Liver (tissue), 9 donors: Measurements from ENCODE around the gene CLMN. TPM values are rescaled to one million over a fixed set of nuclear protein-coding genes. Genes with fewer than 3 reads are reported as not detected.

ENCODE experiments used
- DNase-seq: peaks from one replicate; pipeline ENCODE4 v3.0.0-alpha.2; 2017; ENCODE audit warnings: low spot score
- H3K27ac ChIP-seq, 2 donors: one replicate each; pipeline ENCODE4 v1.7.0; 2013; ENCODE audit warnings: inconsistent platforms in 2 of 2, low read length in 2 of 2, control low read depth in 1 of 2, low read depth in 1 of 2, mild to moderate bottlenecking in 1 of 2
- H3K27me3 ChIP-seq, 4 donors: one replicate each; pipeline versions ENCODE4 v1.6.1 to v1.7.0; 2013; ENCODE audit warnings: low read length in 3 of 4, inconsistent platforms in 1 of 4, mild to moderate bottlenecking in 1 of 4, moderate library complexity in 1 of 4; ENCODE audit not compliant: control insufficient read depth in 4 of 4, insufficient read depth in 4 of 4
- H3K36me3 ChIP-seq, 4 donors: one replicate each; pipeline versions ENCODE4 v1.6.1 to v1.7.0; 2013; ENCODE audit warnings: low read length in 3 of 4, mild to moderate bottlenecking in 3 of 4, low read depth in 1 of 4, moderate library complexity in 1 of 4; ENCODE audit not compliant: control insufficient read depth in 4 of 4, insufficient read depth in 3 of 4
- H3K4me1 ChIP-seq, 4 donors: one replicate each; pipeline versions ENCODE4 v1.6.1 to v1.7.0; 2013; ENCODE audit warnings: low read length in 3 of 4, mild to moderate bottlenecking in 3 of 4, moderate library complexity in 1 of 4; ENCODE audit not compliant: control insufficient read depth in 4 of 4, insufficient read depth in 4 of 4
- H3K4me3 ChIP-seq, 3 donors: one replicate each; pipeline versions ENCODE4 v1.6.1 to v1.7.0; 2013; ENCODE audit warnings: low read length in 3 of 3, control low read depth in 1 of 3, low read depth in 1 of 3, mild to moderate bottlenecking in 1 of 3
- H3K9ac ChIP-seq, 2 donors: one replicate each; pipeline ENCODE4 v1.7.0; 2013; ENCODE audit warnings: low read length in 2 of 2, mild to moderate bottlenecking in 2 of 2, moderate library complexity in 2 of 2, control low read depth in 1 of 2, low read depth in 1 of 2
- H3K9me3 ChIP-seq, 4 donors: one replicate each; pipeline versions ENCODE4 v1.6.1 to v1.7.0; 2013; ENCODE audit warnings: low read length in 3 of 4; ENCODE audit not compliant: control insufficient read depth in 4 of 4
- EGR1 ChIP-seq, 2 donors: IDR thresholded peaks; 2 replicates each; pipeline ENCODE4 v1.6.1; 2016 to 2018; ENCODE audit warnings: antibody characterized with exemption in 2 of 2, low read depth in 2 of 2
- FOXA1 ChIP-seq: IDR thresholded peaks from 2 replicates; pipeline ENCODE4 v1.6.1; 2016; ENCODE audit warnings: antibody characterized with exemption
- FOXA2 ChIP-seq: IDR thresholded peaks from 2 replicates; pipeline ENCODE4 v1.6.1; 2016; ENCODE audit warnings: antibody characterized with exemption
- HNF4A ChIP-seq, 2 donors: conservative IDR thresholded peaks; 2 replicates each; pipeline ENCODE4 v1.6.1; 2016; ENCODE audit warnings: antibody characterized with exemption in 2 of 2, mild to moderate bottlenecking in 2 of 2
- HNF4G ChIP-seq: IDR thresholded peaks from 2 replicates; pipeline ENCODE4 v1.6.1; 2016; ENCODE audit warnings: antibody characterized with exemption
- JUND ChIP-seq, 2 donors: IDR thresholded peaks; 2 replicates each; pipeline ENCODE4 v1.6.1; 2016; ENCODE audit warnings: antibody characterized with exemption in 2 of 2
- MAX ChIP-seq: IDR thresholded peaks from 2 replicates; pipeline ENCODE4 v1.6.1; 2016; ENCODE audit warnings: antibody characterized with exemption
- RAD21 ChIP-seq, 2 donors: IDR thresholded peaks; 2 replicates each; pipeline ENCODE4 v1.6.1; 2016; ENCODE audit warnings: antibody characterized with exemption in 2 of 2, mild to moderate bottlenecking in 2 of 2
- REST ChIP-seq: IDR thresholded peaks from 2 replicates; pipeline ENCODE4 v1.6.1; 2016; ENCODE audit warnings: antibody characterized with exemption, mild to moderate bottlenecking
- RXRA ChIP-seq, 2 donors: IDR thresholded peaks; 2 replicates each; pipeline ENCODE4 v1.6.1; 2017 to 2018; ENCODE audit warnings: antibody characterized with exemption in 2 of 2, mild to moderate bottlenecking in 1 of 2
- TAF1 ChIP-seq: conservative IDR thresholded peaks from 2 replicates; pipeline ENCODE4 v1.6.1; 2016; ENCODE audit warnings: antibody characterized with exemption, mild to moderate bottlenecking
- ZBTB33 ChIP-seq: IDR thresholded peaks from 2 replicates; pipeline ENCODE4 v1.6.1; 2016; ENCODE audit warnings: antibody characterized with exemption
- WGBS: extraction: QIAGEN DNeasy Blood & Tissue Kit; methylation state at CpG from one replicate; pipeline ENCODE4 v1.1.7; 2013; 5-methylcytosine and 5-hydroxymethylcytosine counted together
- polyA plus RNA-seq, 2 donors: library from polyadenylated mRNA; stranded (reverse) in 1 of 2; unstranded in 1 of 2; fragments of 200-250 nt in 1 of 2; fragments of >200 nt in 1 of 2; fragmentation: Nextera tagmentation in 1 of 2; extraction: Ambion mirVana in 1 of 2; gene quantifications; one replicate each; pipeline versions ENCODE4 v1.2.1 to v1.2.3, GENCODE V29; 2013 to 2015
- total RNA-seq, 2 donors: library from RNA; depleted of rRNA; stranded (reverse); fragments of >200 nt; gene quantifications; one replicate each; pipeline ENCODE4 v1.2.3, GENCODE V29; 2014
- donor health status: healthy.
- donor health status: healthy.
- donor health status: healthy.
- donor health status: healthy.
- donor health status: healthy.

The CLMN gene
- total and polyA plus RNA-seq, 4 donors: 6.0 to 41.1 (median 24.1) TPM

- Histone ChIP-seq H3K27me3 (no peaks in the 10 kb centered on the region), H3K4me3 (no peak overlapping the region), H3K36me3 (no peaks in the 10 kb centered on the region), H3K9ac (no peak overlapping the region), H3K9me3 (no peaks in the 10 kb centered on the region), H3K27ac (no peak overlapping the region), H3K4me1 (peaks cover 11 to 20% (median 17%) of the 10 kb centered on the region in 4 donors)
- DNase-seq: no peak
- TF ChIP-seq RXRA (IDR thresholded peaks at IDR 0.05): no peak
- TF ChIP-seq FOXA1: no peak
- TF ChIP-seq MAX: no peak
- 91% methylated on average over 13 of the region's 13 CpGs for WGBS
Measured at GRCh38 chr14:95328729-95329503, 9.2 kb upstream of the CLMN start.

GRCh38 chr14:95327558-95328374 is 8.1 kb upstream of the CLMN start:
- TF ChIP-seq HNF4G: no peak
- TF ChIP-seq ZBTB33: no peak
- no peak for TF ChIP-seq TAF1
- no peak for TF ChIP-seq EGR1 (IDR thresholded peaks at IDR 0.05; ENCODE audit: low read depth in 2 of 2)
- no peak for DNase-seq
- no peaks in the 10 kb centered on the region for H3K27me3 ChIP-seq
- no peak overlapping the region for H3K9ac ChIP-seq
- H3K4me3 ChIP-seq: no peak overlapping the region
- no peak overlapping the region for H3K27ac ChIP-seq
- peaks cover 10 to 20% (median 16%) of the 10 kb centered on the region in 4 donors for H3K4me1 ChIP-seq
- 91% methylated on average over 13 of the region's 13 CpGs for WGBS
- no peaks in the 10 kb centered on the region for H3K36me3 ChIP-seq
- no peaks in the 10 kb centered on the region for H3K9me3 ChIP-seq

GRCh38 chr14:95326987-95327386 is 7.3 kb upstream of the CLMN start:
- no peak for DNase-seq
- 93% methylated on average over 3 of the region's 3 CpGs for WGBS
- Histone ChIP-seq H3K27me3 (no peaks in the 10 kb centered on the region), H3K9me3 (no peaks in the 10 kb centered on the region), H3K36me3 (no peaks in the 10 kb centered on the region), H3K4me3 (no peak overlapping the region), H3K27ac (no peak overlapping the region), H3K9ac (no peak overlapping the region), H3K4me1 (peaks cover 4 to 13% (median 9%) of the 10 kb centered on the region in 4 donors)
- no peak for TF ChIP-seq RAD21 (IDR thresholded peaks at IDR 0.05)
- TF ChIP-seq REST: no peak
- no peak for TF ChIP-seq HNF4A (conservative IDR thresholded peaks at IDR 0.05)
- TF ChIP-seq HNF4G: no peak
- TF ChIP-seq FOXA2: no peak
- TF ChIP-seq MAX: no peak
- TF ChIP-seq RXRA (IDR thresholded peaks at IDR 0.05): no peak
- TF ChIP-seq TAF1: no peak
- TF ChIP-seq ZBTB33: no peak
- no peak for TF ChIP-seq JUND (IDR thresholded peaks at IDR 0.05)
